ENCODE results near the gene XXYLT1. TPM values are rescaled to one million over a fixed set of nuclear protein-coding genes. Genes with fewer than 3 reads are reported as not detected.

The XXYLT1 gene
- total and polyA plus RNA-seq, 2 of the 8 experiments (the other 6 are each of a cell fraction or from before 2014, with no cell fraction given), result 18.9 to 23.8 TPM

DNA sequence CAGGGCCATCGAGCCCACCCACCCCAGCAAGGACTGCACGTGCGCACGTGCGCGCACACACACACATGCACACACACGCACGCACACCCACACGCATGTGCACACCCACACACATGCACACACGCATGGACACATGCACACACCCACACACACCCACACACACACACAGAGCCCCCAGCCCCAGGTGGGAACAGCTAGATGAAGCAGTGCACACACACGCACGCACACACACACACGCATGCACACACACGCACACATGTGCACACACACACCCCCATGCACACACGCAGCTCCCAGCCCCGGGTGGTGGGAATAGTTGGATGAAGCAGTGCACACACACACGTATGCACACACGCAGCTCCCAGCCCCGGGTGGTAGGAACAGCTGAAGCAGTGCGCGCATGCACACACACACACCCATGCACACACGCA is 158.6 kb downstream of the XXYLT1 start (continued):
- TF ChIP-seq, protein P1, sequence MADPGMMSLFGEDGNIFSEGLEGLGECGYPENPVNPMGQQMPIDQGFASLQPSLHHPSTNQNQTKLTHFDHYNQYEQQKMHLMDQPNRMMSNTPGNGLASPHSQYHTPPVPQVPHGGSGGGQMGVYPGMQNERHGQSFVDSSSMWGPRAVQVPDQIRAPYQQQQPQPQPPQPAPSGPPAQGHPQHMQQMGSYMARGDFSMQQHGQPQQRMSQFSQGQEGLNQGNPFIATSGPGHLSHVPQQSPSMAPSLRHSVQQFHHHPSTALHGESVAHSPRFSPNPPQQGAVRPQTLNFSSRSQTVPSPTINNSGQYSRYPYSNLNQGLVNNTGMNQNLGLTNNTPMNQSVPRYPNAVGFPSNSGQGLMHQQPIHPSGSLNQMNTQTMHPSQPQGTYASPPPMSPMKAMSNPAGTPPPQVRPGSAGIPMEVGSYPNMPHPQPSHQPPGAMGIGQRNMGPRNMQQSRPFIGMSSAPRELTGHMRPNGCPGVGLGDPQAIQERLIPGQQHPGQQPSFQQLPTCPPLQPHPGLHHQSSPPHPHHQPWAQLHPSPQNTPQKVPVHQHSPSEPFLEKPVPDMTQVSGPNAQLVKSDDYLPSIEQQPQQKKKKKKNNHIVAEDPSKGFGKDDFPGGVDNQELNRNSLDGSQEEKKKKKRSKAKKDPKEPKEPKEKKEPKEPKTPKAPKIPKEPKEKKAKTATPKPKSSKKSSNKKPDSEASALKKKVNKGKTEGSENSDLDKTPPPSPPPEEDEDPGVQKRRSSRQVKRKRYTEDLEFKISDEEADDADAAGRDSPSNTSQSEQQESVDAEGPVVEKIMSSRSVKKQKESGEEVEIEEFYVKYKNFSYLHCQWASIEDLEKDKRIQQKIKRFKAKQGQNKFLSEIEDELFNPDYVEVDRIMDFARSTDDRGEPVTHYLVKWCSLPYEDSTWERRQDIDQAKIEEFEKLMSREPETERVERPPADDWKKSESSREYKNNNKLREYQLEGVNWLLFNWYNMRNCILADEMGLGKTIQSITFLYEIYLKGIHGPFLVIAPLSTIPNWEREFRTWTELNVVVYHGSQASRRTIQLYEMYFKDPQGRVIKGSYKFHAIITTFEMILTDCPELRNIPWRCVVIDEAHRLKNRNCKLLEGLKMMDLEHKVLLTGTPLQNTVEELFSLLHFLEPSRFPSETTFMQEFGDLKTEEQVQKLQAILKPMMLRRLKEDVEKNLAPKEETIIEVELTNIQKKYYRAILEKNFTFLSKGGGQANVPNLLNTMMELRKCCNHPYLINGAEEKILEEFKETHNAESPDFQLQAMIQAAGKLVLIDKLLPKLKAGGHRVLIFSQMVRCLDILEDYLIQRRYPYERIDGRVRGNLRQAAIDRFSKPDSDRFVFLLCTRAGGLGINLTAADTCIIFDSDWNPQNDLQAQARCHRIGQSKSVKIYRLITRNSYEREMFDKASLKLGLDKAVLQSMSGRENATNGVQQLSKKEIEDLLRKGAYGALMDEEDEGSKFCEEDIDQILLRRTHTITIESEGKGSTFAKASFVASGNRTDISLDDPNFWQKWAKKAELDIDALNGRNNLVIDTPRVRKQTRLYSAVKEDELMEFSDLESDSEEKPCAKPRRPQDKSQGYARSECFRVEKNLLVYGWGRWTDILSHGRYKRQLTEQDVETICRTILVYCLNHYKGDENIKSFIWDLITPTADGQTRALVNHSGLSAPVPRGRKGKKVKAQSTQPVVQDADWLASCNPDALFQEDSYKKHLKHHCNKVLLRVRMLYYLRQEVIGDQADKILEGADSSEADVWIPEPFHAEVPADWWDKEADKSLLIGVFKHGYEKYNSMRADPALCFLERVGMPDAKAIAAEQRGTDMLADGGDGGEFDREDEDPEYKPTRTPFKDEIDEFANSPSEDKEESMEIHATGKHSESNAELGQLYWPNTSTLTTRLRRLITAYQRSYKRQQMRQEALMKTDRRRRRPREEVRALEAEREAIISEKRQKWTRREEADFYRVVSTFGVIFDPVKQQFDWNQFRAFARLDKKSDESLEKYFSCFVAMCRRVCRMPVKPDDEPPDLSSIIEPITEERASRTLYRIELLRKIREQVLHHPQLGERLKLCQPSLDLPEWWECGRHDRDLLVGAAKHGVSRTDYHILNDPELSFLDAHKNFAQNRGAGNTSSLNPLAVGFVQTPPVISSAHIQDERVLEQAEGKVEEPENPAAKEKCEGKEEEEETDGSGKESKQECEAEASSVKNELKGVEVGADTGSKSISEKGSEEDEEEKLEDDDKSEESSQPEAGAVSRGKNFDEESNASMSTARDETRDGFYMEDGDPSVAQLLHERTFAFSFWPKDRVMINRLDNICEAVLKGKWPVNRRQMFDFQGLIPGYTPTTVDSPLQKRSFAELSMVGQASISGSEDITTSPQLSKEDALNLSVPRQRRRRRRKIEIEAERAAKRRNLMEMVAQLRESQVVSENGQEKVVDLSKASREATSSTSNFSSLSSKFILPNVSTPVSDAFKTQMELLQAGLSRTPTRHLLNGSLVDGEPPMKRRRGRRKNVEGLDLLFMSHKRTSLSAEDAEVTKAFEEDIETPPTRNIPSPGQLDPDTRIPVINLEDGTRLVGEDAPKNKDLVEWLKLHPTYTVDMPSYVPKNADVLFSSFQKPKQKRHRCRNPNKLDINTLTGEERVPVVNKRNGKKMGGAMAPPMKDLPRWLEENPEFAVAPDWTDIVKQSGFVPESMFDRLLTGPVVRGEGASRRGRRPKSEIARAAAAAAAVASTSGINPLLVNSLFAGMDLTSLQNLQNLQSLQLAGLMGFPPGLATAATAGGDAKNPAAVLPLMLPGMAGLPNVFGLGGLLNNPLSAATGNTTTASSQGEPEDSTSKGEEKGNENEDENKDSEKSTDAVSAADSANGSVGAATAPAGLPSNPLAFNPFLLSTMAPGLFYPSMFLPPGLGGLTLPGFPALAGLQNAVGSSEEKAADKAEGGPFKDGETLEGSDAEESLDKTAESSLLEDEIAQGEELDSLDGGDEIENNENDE (IDR thresholded peaks at IDR 0.05; ENCODE audit: insufficient replicate concordance, low read length), result no peak
- TF ChIP-seq SP4 (IDR thresholded peaks at IDR 0.05; ENCODE audit: low read length) (no peak), CHD2 (IDR thresholded peaks at IDR 0.05; ENCODE audit: low read length) (no peak), ASH2L (IDR thresholded peaks at IDR 0.05; ENCODE audit: low read length) (no peak), CBX8 (IDR thresholded peaks at IDR 0.05; ENCODE audit: borderline replicate concordance, low read depth, low read length) (no peak), SP1 (IDR thresholded peaks at IDR 0.05; ENCODE audit: low read depth, low read length) (no peak), CTBP2 (IDR thresholded peaks at IDR 0.05; ENCODE audit: borderline replicate concordance, insufficient read depth, insufficient read length, low read length) (no peak), KDM1A (IDR thresholded peaks at IDR 0.05; ENCODE audit: borderline replicate concordance, low read length) (no peak)
- TF ChIP-seq, protein P2, sequence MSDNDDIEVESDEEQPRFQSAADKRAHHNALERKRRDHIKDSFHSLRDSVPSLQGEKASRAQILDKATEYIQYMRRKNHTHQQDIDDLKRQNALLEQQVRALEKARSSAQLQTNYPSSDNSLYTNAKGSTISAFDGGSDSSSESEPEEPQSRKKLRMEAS (IDR thresholded peaks at IDR 0.05), result no peak
